Liver (tissue), 9 donors: Measurements from ENCODE around the gene ZGRF1. TPM values are rescaled to one million over a fixed set of nuclear protein-coding genes. Genes with fewer than 3 reads are reported as not detected.

Experiments used
- DNase-seq: peaks from one replicate; pipeline ENCODE4 v3.0.0-alpha.2; 2017; ENCODE audit warnings: low spot score
- H3K27ac ChIP-seq, 2 donors: one replicate each; pipeline ENCODE4 v1.7.0; 2013; ENCODE audit warnings: inconsistent platforms in 2 of 2, low read length in 2 of 2, control low read depth in 1 of 2, low read depth in 1 of 2, mild to moderate bottlenecking in 1 of 2
- H3K27me3 ChIP-seq, 4 donors: one replicate each; pipeline versions ENCODE4 v1.6.1 to v1.7.0; 2013; ENCODE audit warnings: low read length in 3 of 4, inconsistent platforms in 1 of 4, mild to moderate bottlenecking in 1 of 4, moderate library complexity in 1 of 4; ENCODE audit not compliant: control insufficient read depth in 4 of 4, insufficient read depth in 4 of 4
- H3K36me3 ChIP-seq, 4 donors: one replicate each; pipeline versions ENCODE4 v1.6.1 to v1.7.0; 2013; ENCODE audit warnings: low read length in 3 of 4, mild to moderate bottlenecking in 3 of 4, low read depth in 1 of 4, moderate library complexity in 1 of 4; ENCODE audit not compliant: control insufficient read depth in 4 of 4, insufficient read depth in 3 of 4
- H3K4me1 ChIP-seq, 4 donors: one replicate each; pipeline versions ENCODE4 v1.6.1 to v1.7.0; 2013; ENCODE audit warnings: low read length in 3 of 4, mild to moderate bottlenecking in 3 of 4, moderate library complexity in 1 of 4; ENCODE audit not compliant: control insufficient read depth in 4 of 4, insufficient read depth in 4 of 4
- H3K4me3 ChIP-seq, 3 donors: one replicate each; pipeline versions ENCODE4 v1.6.1 to v1.7.0; 2013; ENCODE audit warnings: low read length in 3 of 3, control low read depth in 1 of 3, low read depth in 1 of 3, mild to moderate bottlenecking in 1 of 3
- H3K9ac ChIP-seq, 2 donors: one replicate each; pipeline ENCODE4 v1.7.0; 2013; ENCODE audit warnings: low read length in 2 of 2, mild to moderate bottlenecking in 2 of 2, moderate library complexity in 2 of 2, control low read depth in 1 of 2, low read depth in 1 of 2
- H3K9me3 ChIP-seq, 4 donors: one replicate each; pipeline versions ENCODE4 v1.6.1 to v1.7.0; 2013; ENCODE audit warnings: low read length in 3 of 4; ENCODE audit not compliant: control insufficient read depth in 4 of 4
- ATF3 ChIP-seq: IDR thresholded peaks from 2 replicates; pipeline ENCODE4 v1.6.1; 2016; ENCODE audit warnings: antibody characterized with exemption
- CTCF ChIP-seq: fragments of 150-350 bp; IDR thresholded peaks from 2 replicates; pipeline ENCODE4 v1.5.1; 2017; ENCODE audit warnings: improper control_type of control experiment, low read depth, low read length; ENCODE audit not compliant: missing input control
- EGR1 ChIP-seq, 2 donors: IDR thresholded peaks; 2 replicates each; pipeline ENCODE4 v1.6.1; 2016 to 2018; ENCODE audit warnings: antibody characterized with exemption in 2 of 2, low read depth in 2 of 2
- FOXA2 ChIP-seq: IDR thresholded peaks from 2 replicates; pipeline ENCODE4 v1.6.1; 2016; ENCODE audit warnings: antibody characterized with exemption
- GABPA ChIP-seq, 2 donors: IDR thresholded peaks in 1 of 2; conservative IDR thresholded peaks in 1 of 2; 2 replicates each; pipeline ENCODE4 v1.6.1; 2016; ENCODE audit warnings: antibody characterized with exemption in 2 of 2, mild to moderate bottlenecking in 1 of 2, moderate library complexity in 1 of 2
- HNF4G ChIP-seq: IDR thresholded peaks from 2 replicates; pipeline ENCODE4 v1.6.1; 2016; ENCODE audit warnings: antibody characterized with exemption
- JUND ChIP-seq, 2 donors: IDR thresholded peaks; 2 replicates each; pipeline ENCODE4 v1.6.1; 2016; ENCODE audit warnings: antibody characterized with exemption in 2 of 2
- MAX ChIP-seq: IDR thresholded peaks from 2 replicates; pipeline ENCODE4 v1.6.1; 2016; ENCODE audit warnings: antibody characterized with exemption
- NR2F2 ChIP-seq: IDR thresholded peaks from 2 replicates; pipeline ENCODE4 v1.6.1; 2016; ENCODE audit warnings: antibody characterized with exemption
- RAD21 ChIP-seq, 2 donors: IDR thresholded peaks; 2 replicates each; pipeline ENCODE4 v1.6.1; 2016; ENCODE audit warnings: antibody characterized with exemption in 2 of 2, mild to moderate bottlenecking in 2 of 2
- REST ChIP-seq: IDR thresholded peaks from 2 replicates; pipeline ENCODE4 v1.6.1; 2016; ENCODE audit warnings: antibody characterized with exemption, mild to moderate bottlenecking
- RXRA ChIP-seq, 2 donors: IDR thresholded peaks; 2 replicates each; pipeline ENCODE4 v1.6.1; 2017 to 2018; ENCODE audit warnings: antibody characterized with exemption in 2 of 2, mild to moderate bottlenecking in 1 of 2
- TAF1 ChIP-seq: conservative IDR thresholded peaks from 2 replicates; pipeline ENCODE4 v1.6.1; 2016; ENCODE audit warnings: antibody characterized with exemption, mild to moderate bottlenecking
- YY1 ChIP-seq: IDR thresholded peaks from 2 replicates; pipeline ENCODE4 v1.6.1; 2016; ENCODE audit warnings: antibody characterized with exemption, mild to moderate bottlenecking
- ZBTB33 ChIP-seq: IDR thresholded peaks from 2 replicates; pipeline ENCODE4 v1.6.1; 2016; ENCODE audit warnings: antibody characterized with exemption
- WGBS: extraction: QIAGEN DNeasy Blood & Tissue Kit; methylation state at CpG from one replicate; pipeline ENCODE4 v1.1.7; 2013; 5-methylcytosine and 5-hydroxymethylcytosine counted together
- polyA plus RNA-seq, 2 donors: library from polyadenylated mRNA; stranded (reverse) in 1 of 2; unstranded in 1 of 2; fragments of 200-250 nt in 1 of 2; fragments of >200 nt in 1 of 2; fragmentation: Nextera tagmentation in 1 of 2; extraction: Ambion mirVana in 1 of 2; gene quantifications; one replicate each; pipeline versions ENCODE4 v1.2.1 to v1.2.3, GENCODE V29; 2013 to 2015
- total RNA-seq, 2 donors: library from RNA; depleted of rRNA; stranded (reverse); fragments of >200 nt; gene quantifications; one replicate each; pipeline ENCODE4 v1.2.3, GENCODE V29; 2014
- donor health status: healthy.
- donor health status: healthy.
- donor health status: healthy.
- donor health status: healthy.
- donor health status: healthy.

ZGRF1 gene
- total and polyA plus RNA-seq, 4 donors: 0.38 to 12.7 (median 2.1) TPM

- Histone ChIP-seq H3K27ac (no peak overlapping the region), H3K9ac (no peak overlapping the region), H3K36me3 (no peaks in the 10 kb centered on the region), H3K4me1 (no peaks in the 10 kb centered on the region), H3K9me3 (no peaks in the 10 kb centered on the region), H3K4me3 (no peak overlapping the region), H3K27me3 (no peaks in the 10 kb centered on the region)
- DNase-seq: no peak
- WGBS: 69% methylated on average over 1 of the region's 1 CpG
- TF ChIP-seq MAX (no peak), JUND (IDR thresholded peaks at IDR 0.05) (no peak), NR2F2 (no peak), REST (no peak), CTCF (no peak), RAD21 (IDR thresholded peaks at IDR 0.05) (no peak)
These were observed 37.7 kb upstream of the ZGRF1 start for GRCh38 chr4:112674376-112674775.

GRCh38 chr4:112673686-112674085 is 37.0 kb upstream of the ZGRF1 start:
- no peak for DNase-seq
- Histone ChIP-seq H3K9ac (no peak overlapping the region), H3K4me1 (no peaks in the 10 kb centered on the region), H3K27ac (no peak overlapping the region), H3K9me3 (no peaks in the 10 kb centered on the region), H3K36me3 (no peaks in the 10 kb centered on the region), H3K4me3 (no peak overlapping the region), H3K27me3 (no peaks in the 10 kb centered on the region)
- no peak for TF ChIP-seq EGR1 (IDR thresholded peaks at IDR 0.05; ENCODE audit: low read depth in 2 of 2)
- TF ChIP-seq RXRA (IDR thresholded peaks at IDR 0.05): no peak
- TF ChIP-seq MAX: no peak
- TF ChIP-seq RAD21 (IDR thresholded peaks at IDR 0.05): no peak
- TF ChIP-seq TAF1: no peak
- no peak for TF ChIP-seq ZBTB33
- no peak for TF ChIP-seq REST
- TF ChIP-seq HNF4G: no peak
- TF ChIP-seq FOXA2: no peak
- no peak for TF ChIP-seq YY1
- TF ChIP-seq GABPA (IDR thresholded peaks at IDR 0.05 in 1 of 2, conservative IDR thresholded peaks at IDR 0.05 in 1 of 2): no peak
- no peak for TF ChIP-seq ATF3
- WGBS: 61% methylated on average over 1 of the region's 1 CpG
